GM21390 (cell line): ENCODE results near the gene RTN1.

Experiments
- ATAC-seq: cut with Tn5 transposase; IDR thresholded peaks from one replicate; pipeline ENCODE4 v1.9.1; 2021; ENCODE audit not compliant: unreplicated experiment

Gene RTN1

GRCh38 chr14:59570122-59570521 lies 300.5 kb downstream of the RTN1 start:
- ATAC-seq, result no peak

GRCh38 chr14:59566725-59567124 lies 303.9 kb downstream of the RTN1 start:
- ATAC-seq, result no peak

- no peak for ATAC-seq
These were observed 304.3 kb downstream of the RTN1 start for GRCh38 chr14:59566296-59566695.

- no peak for ATAC-seq
These were observed 305.5 kb downstream of the RTN1 start for GRCh38 chr14:59565087-59565486.

- no peak for ATAC-seq
These were observed 306.2 kb downstream of the RTN1 start for GRCh38 chr14:59564366-59564765.

GRCh38 chr14:59547310-59547709 lies 323.3 kb downstream of the RTN1 start:
- ATAC-seq, result no peak
